ENCODE results near the gene NDUFB5. TPM values are rescaled to one million over a fixed set of nuclear protein-coding genes. Genes with fewer than 3 reads are reported as not detected.

Gene NDUFB5
- total RNA-seq, 1 experiment from 2014 or later = 142 TPM

DNA sequence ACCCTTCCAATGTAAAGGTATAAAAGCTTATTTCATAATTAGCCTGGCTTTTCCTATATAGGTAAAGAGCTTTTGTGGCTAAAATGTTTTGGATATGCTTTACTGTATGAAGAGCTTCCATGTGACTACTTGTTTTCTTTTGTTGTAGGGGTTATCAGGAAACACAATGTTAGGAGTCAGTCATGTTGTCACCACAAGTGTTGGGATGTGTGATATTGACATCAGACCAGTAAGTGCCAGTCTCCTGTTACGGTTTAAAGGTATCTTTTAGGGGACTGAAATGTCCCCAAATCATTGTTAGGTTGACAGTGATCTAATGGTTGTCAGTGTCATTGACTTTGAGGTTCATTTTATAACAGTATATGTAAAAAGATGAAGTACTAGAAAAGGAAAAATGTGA, 23.6 kb upstream of the NDUFB5 start:
- Histone ChIP-seq H3K27ac (ENCODE audit: low read length) (no peak overlapping the region), H3K36me3 (ENCODE audit: control insufficient read depth, insufficient read depth, low read length) (peaks cover 47% of the 10 kb centered on the region), H3K27me3 (ENCODE audit: control insufficient read depth, insufficient read depth, low read length) (no peaks in the 10 kb centered on the region), H3K9me3 (ENCODE audit: control insufficient read depth, insufficient read depth, low read depth, low read length) (no peaks in the 10 kb centered on the region), H3K4me3 (ENCODE audit: low read depth in 2 of 2, low read length in 2 of 2) (no peak overlapping the region), H3K4me1 (ENCODE audit: control insufficient read depth, insufficient read depth, low read length) (no peaks in the 10 kb centered on the region)
- intact Hi-C loops (cut with micrococcal nuclease; ENCODE audit: unreplicated experiment) = no loop called here
- DNase-seq (ENCODE audit: low read depth, low spot score) = no peak
- ChIA-PET POLR2A (no interaction called here), CTCF (interaction anchor here (1.1 kb wide), 1 partner anchor 18 kb away, joined by 3 read pairs; the partner anchor contains the start of gene ACTL6A)
- ATAC-seq = no peak
- in situ Hi-C loops (cut with HindIII; ENCODE audit: low pct_unique_long_range_greater_than_20kb, low sequenced_read_pairs) = no loop called here
- TF ChIP-seq TCF7L2 (IDR thresholded peaks at IDR 0.05; ENCODE audit: low read depth, low read length) (no peak), POLR2AphosphoS5 (IDR thresholded peaks at IDR 0.05; ENCODE audit: low read depth, low read length) (no peak), SIN3A (IDR thresholded peaks at IDR 0.05; ENCODE audit: borderline replicate concordance, insufficient read depth, low read depth, low read length) (no peak)
- TF ChIP-seq, protein P1, sequence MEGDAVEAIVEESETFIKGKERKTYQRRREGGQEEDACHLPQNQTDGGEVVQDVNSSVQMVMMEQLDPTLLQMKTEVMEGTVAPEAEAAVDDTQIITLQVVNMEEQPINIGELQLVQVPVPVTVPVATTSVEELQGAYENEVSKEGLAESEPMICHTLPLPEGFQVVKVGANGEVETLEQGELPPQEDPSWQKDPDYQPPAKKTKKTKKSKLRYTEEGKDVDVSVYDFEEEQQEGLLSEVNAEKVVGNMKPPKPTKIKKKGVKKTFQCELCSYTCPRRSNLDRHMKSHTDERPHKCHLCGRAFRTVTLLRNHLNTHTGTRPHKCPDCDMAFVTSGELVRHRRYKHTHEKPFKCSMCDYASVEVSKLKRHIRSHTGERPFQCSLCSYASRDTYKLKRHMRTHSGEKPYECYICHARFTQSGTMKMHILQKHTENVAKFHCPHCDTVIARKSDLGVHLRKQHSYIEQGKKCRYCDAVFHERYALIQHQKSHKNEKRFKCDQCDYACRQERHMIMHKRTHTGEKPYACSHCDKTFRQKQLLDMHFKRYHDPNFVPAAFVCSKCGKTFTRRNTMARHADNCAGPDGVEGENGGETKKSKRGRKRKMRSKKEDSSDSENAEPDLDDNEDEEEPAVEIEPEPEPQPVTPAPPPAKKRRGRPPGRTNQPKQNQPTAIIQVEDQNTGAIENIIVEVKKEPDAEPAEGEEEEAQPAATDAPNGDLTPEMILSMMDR (IDR thresholded peaks at IDR 0.05) = no peak
- TF ChIP-seq, protein P2, sequence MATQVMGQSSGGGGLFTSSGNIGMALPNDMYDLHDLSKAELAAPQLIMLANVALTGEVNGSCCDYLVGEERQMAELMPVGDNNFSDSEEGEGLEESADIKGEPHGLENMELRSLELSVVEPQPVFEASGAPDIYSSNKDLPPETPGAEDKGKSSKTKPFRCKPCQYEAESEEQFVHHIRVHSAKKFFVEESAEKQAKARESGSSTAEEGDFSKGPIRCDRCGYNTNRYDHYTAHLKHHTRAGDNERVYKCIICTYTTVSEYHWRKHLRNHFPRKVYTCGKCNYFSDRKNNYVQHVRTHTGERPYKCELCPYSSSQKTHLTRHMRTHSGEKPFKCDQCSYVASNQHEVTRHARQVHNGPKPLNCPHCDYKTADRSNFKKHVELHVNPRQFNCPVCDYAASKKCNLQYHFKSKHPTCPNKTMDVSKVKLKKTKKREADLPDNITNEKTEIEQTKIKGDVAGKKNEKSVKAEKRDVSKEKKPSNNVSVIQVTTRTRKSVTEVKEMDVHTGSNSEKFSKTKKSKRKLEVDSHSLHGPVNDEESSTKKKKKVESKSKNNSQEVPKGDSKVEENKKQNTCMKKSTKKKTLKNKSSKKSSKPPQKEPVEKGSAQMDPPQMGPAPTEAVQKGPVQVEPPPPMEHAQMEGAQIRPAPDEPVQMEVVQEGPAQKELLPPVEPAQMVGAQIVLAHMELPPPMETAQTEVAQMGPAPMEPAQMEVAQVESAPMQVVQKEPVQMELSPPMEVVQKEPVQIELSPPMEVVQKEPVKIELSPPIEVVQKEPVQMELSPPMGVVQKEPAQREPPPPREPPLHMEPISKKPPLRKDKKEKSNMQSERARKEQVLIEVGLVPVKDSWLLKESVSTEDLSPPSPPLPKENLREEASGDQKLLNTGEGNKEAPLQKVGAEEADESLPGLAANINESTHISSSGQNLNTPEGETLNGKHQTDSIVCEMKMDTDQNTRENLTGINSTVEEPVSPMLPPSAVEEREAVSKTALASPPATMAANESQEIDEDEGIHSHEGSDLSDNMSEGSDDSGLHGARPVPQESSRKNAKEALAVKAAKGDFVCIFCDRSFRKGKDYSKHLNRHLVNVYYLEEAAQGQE (IDR thresholded peaks at IDR 0.05; ENCODE audit: insufficient read depth in 1 of 2, low read depth in 2 of 2, low read length in 1 of 2) = no peak
- no TSS peak for BruUV-seq (replicated peaks)

DNA sequence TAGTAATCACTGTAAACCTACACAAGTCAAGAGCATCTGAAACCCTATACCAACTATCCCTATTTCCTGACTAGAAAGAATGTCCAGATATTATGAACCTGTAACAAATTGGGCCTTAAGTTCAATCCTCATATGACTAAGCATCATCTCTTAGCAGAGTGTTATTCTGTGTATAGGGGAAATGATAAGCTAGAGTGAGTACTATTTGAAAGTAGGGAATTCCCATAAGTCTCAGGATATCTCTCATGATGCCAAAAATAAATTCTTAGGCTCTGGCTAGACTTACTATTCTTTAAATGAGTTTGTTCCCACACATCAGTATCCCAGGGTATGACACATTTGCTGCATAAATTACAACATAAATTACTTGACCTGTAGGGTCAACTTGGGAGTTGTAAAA, 15.5 kb upstream of the NDUFB5 start:
- intact Hi-C loops (cut with micrococcal nuclease; ENCODE audit: unreplicated experiment) = no loop called here
- no TSS peak for BruUV-seq (replicated peaks)
- no peaks in the 10 kb centered on the region for H3K27me3 ChIP-seq (ENCODE audit: control insufficient read depth, insufficient read depth, low read length)
- H3K36me3 ChIP-seq (ENCODE audit: control insufficient read depth, insufficient read depth, low read length) = peaks cover 50% of the 10 kb centered on the region
- H3K4me3 ChIP-seq (ENCODE audit: low read depth in 2 of 2, low read length in 2 of 2) = no peak overlapping the region
- H3K9me3 ChIP-seq (ENCODE audit: control insufficient read depth, insufficient read depth, low read depth, low read length) = no peaks in the 10 kb centered on the region
- POLR2A ChIA-PET = no interaction called here
- ATAC-seq (no peak), DNase-seq (ENCODE audit: low read depth, low spot score) (no peak)
- in situ Hi-C loops (cut with HindIII; ENCODE audit: low pct_unique_long_range_greater_than_20kb, low sequenced_read_pairs) = no loop called here
- CTCF ChIA-PET = no interaction called here
- TF ChIP-seq TCF7L2 (IDR thresholded peaks at IDR 0.05; ENCODE audit: low read depth, low read length) (no peak), SIN3A (IDR thresholded peaks at IDR 0.05; ENCODE audit: borderline replicate concordance, insufficient read depth, low read depth, low read length) (no peak), POLR2AphosphoS5 (IDR thresholded peaks at IDR 0.05; ENCODE audit: low read depth, low read length) (no peak)
- TF ChIP-seq, protein P1 (IDR thresholded peaks at IDR 0.05) = no peak
- TF ChIP-seq, protein P2 (IDR thresholded peaks at IDR 0.05; ENCODE audit: insufficient read depth in 1 of 2, low read depth in 2 of 2, low read length in 1 of 2) = no peak
- H3K4me1 ChIP-seq (ENCODE audit: control insufficient read depth, insufficient read depth, low read length) = no peaks in the 10 kb centered on the region
- H3K27ac ChIP-seq (ENCODE audit: low read length) = no peak overlapping the region

Measured in Panc1 (cell line).